Upper lobe of left lung (tissue), 6 donors: Measurements from ENCODE around the gene VDR. TPM values are rescaled to one million over a fixed set of nuclear protein-coding genes. Genes with fewer than 3 reads are reported as not detected.
A peak's percentile ranks its signal among the peaks of the same experiment; 100 is the strongest.

Experiments
- ATAC-seq, 2 donors: fragments of 200-7000 bp; cut with Tn5 transposase; one replicate each; pipeline ENCODE4 v1.9.1; 2022; ENCODE audit warnings: mild to moderate bottlenecking in 2 of 2, moderate library complexity in 2 of 2; ENCODE audit not compliant: low FRiP score in 2 of 2
- DNase-seq, 2 donors: peaks; one replicate each; pipeline ENCODE4 v3.0.0-alpha.2; 2019 to 2020
- H3K27ac ChIP-seq, 4 donors: fragments of 200-600 bp; sonication (generic); one replicate each; pipeline ENCODE4 v1.5.1; 2016 to 2019
- H3K27me3 ChIP-seq, 4 donors: fragments of 200-600 bp; sonication (generic); one replicate each; pipeline ENCODE4 v1.5.1; 2017 to 2019
- H3K36me3 ChIP-seq, 4 donors: fragments of 200-600 bp; sonication (generic); one replicate each; pipeline ENCODE4 v1.5.1; 2016 to 2019
- H3K4me1 ChIP-seq, 4 donors: fragments of 200-600 bp; sonication (generic); one replicate each; pipeline ENCODE4 v1.5.1; 2018 to 2019
- H3K4me3 ChIP-seq, 4 donors: fragments of 200-600 bp; sonication (generic); one replicate each; pipeline ENCODE4 v1.5.1; 2017 to 2019; ENCODE audit warnings: mild to moderate bottlenecking in 2 of 4, moderate library complexity in 1 of 4
- H3K9me3 ChIP-seq, 4 donors: fragments of 200-600 bp; sonication (generic); one replicate each; pipeline ENCODE4 v1.5.1; 2018 to 2019
- CTCF ChIP-seq, 6 experiments: fragments of 450-650 bp in 4 of 6; fragments of 200-600 bp in 2 of 6; sonication (generic) in 2 of 6; IDR thresholded peaks; one replicate each; pipeline ENCODE4 v1.5.1; 2016 to 2019; ENCODE audit warnings: antibody characterized with exemption in 6 of 6
- EP300 ChIP-seq, 4 donors: sonication (generic); formaldehyde crosslinking; IDR thresholded peaks; one replicate each; pipeline ENCODE4 v1.5.1; 2017; ENCODE audit warnings: antibody characterized with exemption in 4 of 4, control low read depth in 2 of 4
- POLR2A ChIP-seq, 4 donors: fragments of 450-650 bp; IDR thresholded peaks; one replicate each; pipeline ENCODE4 v1.5.1; 2016 to 2017; ENCODE audit warnings: antibody characterized with exemption in 4 of 4, mild to moderate bottlenecking in 2 of 4
- POLR2AphosphoS5 ChIP-seq, 2 donors: sonication (generic); formaldehyde crosslinking; IDR thresholded peaks; one replicate each; pipeline ENCODE4 v1.5.1; 2017; ENCODE audit warnings: antibody characterized with exemption in 2 of 2
- WGBS, 2 donors: methylation state at CpG; one replicate each; pipeline ENCODE4 v1.1.5; 2017 to 2018; 5-methylcytosine and 5-hydroxymethylcytosine counted together
- total RNA-seq, 6 donors: library from RNA; depleted of rRNA in 4 of 6; stranded (reverse); fragments of >200 nt in 4 of 6; gene quantifications; one replicate each; pipeline versions ENCODE4 v1.1.0 to v1.2.1, GENCODE V29; 2016 to 2021
- donor health status: DM: no; HTN: no; CAD: no; lungs with moderate emphysema.
- donor health status: DM: no; HTN: yes; CAD: no; lungs with severe emphysema.

Gene VDR
- total RNA-seq, 6 donors from 2014 or later = 23.0 to 41.1 (median 27.5) TPM

DNA sequence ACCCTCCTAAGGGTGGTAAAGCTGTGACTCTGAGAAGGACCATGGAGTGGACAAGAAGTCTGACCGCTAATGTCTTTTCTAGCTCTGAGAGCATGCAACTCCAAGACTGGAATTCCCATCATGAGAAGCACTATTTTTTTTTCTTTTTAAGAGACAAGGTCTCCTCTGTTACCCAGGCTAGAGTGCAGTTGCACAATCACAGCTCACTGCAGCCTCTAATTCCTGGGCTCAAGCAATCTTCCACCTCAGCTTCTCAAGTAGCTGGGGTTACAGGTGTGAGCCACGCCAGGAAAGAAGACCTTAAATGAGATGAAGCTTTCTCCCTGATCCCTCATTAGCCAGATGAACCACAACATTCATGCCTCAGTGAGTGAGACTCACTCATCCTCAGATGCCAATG, 19.2 kb downstream of the VDR start:
- H3K4me3 ChIP-seq = no peak overlapping the region
- H3K4me1 ChIP-seq = peaks cover 15 to 48% (median 33%) of the 10 kb centered on the region in 4 donors
- ATAC-seq (no peak), DNase-seq (peak in 1 of 2 donors; percentile 77)
- TF ChIP-seq POLR2AphosphoS5 (IDR thresholded peaks at IDR 0.05) (no peak), CTCF (IDR thresholded peaks at IDR 0.05) (no peak), POLR2A (IDR thresholded peaks at IDR 0.05) (no peak), EP300 (IDR thresholded peaks at IDR 0.05) (no peak)
- no peaks in the 10 kb centered on the region for H3K27me3 ChIP-seq
- 49 to 63% methylated on average over 2 of the region's 2 CpGs for WGBS, 2 donors
- no peaks in the 10 kb centered on the region for H3K36me3 ChIP-seq
- no peak overlapping the region for H3K27ac ChIP-seq
- H3K9me3 ChIP-seq = no peaks in the 10 kb centered on the region

GRCh38 chr12:47885012-47885501, 19.7 kb downstream of the VDR start:
- DNase-seq = no peak
- peaks cover 15 to 48% (median 33%) of the 10 kb centered on the region in 4 donors for H3K4me1 ChIP-seq
- 78 to 86% methylated on average over 10 of the region's 10 CpGs for WGBS, 2 donors
- H3K27ac ChIP-seq = no peak overlapping the region
- TF ChIP-seq POLR2AphosphoS5 (IDR thresholded peaks at IDR 0.05) = no peak
- H3K27me3 ChIP-seq = no peaks in the 10 kb centered on the region
- no peaks in the 10 kb centered on the region for H3K36me3 ChIP-seq
- no peaks in the 10 kb centered on the region for H3K9me3 ChIP-seq
- no peak for ATAC-seq
- H3K4me3 ChIP-seq = no peak overlapping the region

- DNase-seq = no peak
Observed at GRCh38 chr12:47884501-47884900, 20.3 kb downstream of the VDR start.

DNA sequence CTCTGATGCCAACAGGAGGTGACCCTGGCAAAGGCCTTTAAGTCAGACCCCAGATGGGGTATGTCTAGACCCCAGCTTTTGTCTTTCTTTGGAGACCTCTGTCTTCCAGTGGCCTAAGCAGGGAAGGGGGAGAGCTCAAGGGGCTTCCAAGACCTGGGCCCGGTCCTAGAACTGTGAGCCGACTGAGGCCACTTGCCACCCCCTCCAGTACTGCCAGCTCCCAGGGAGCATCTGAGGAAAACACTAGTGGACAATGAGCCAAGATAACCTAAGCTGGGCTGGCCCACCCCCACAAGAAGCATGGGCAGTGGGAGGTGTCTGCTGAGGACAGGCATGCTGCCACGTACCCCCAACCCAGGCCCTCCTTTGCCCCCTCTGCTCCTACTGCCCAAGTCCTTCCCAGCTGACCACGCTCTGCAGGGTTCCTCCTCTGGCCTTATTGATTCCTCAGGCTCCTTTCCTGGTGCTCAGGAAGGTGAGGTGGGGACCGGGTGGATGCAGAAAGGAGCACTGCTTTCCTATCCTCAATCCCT, 21.1 kb downstream of the VDR start:
- Histone ChIP-seq H3K4me3 (no peak overlapping the region), H3K27me3 (no peaks in the 10 kb centered on the region), H3K27ac (peak overlapping the region in 2 of 4 donors; percentile 42 to 63), H3K9me3 (no peaks in the 10 kb centered on the region), H3K36me3 (peaks cover 0 to 1% (median under 1%) of the 10 kb centered on the region in 4 donors), H3K4me1 (peaks cover 15 to 48% (median 33%) of the 10 kb centered on the region in 4 donors)
- ATAC-seq (no peak), DNase-seq (no peak)
- WGBS, 2 donors = 95 to 99% methylated on average over 3 to 5 of the region's 5 CpGs
- TF ChIP-seq EP300 (IDR thresholded peaks at IDR 0.05) (no peak), CTCF (IDR thresholded peaks at IDR 0.05) (no peak), POLR2AphosphoS5 (IDR thresholded peaks at IDR 0.05) (no peak), POLR2A (IDR thresholded peaks at IDR 0.05) (no peak)

More at GRCh38 chr12:47884501-47884900, 20.3 kb downstream of the VDR start:
- peaks cover 15 to 48% (median 33%) of the 10 kb centered on the region in 4 donors for H3K4me1 ChIP-seq
- H3K36me3 ChIP-seq = no peaks in the 10 kb centered on the region
- no peak for ATAC-seq
- 67% methylated on average over 2 to 3 of the region's 3 CpGs for WGBS, 2 donors
- H3K27me3 ChIP-seq = no peaks in the 10 kb centered on the region
- no peak for TF ChIP-seq CTCF (IDR thresholded peaks at IDR 0.05)
- TF ChIP-seq POLR2A (IDR thresholded peaks at IDR 0.05) = no peak
- no peak for TF ChIP-seq POLR2AphosphoS5 (IDR thresholded peaks at IDR 0.05)
- TF ChIP-seq EP300 (IDR thresholded peaks at IDR 0.05) = no peak
- H3K9me3 ChIP-seq = no peaks in the 10 kb centered on the region
- no peak overlapping the region for H3K27ac ChIP-seq
- no peak overlapping the region for H3K4me3 ChIP-seq

DNA sequence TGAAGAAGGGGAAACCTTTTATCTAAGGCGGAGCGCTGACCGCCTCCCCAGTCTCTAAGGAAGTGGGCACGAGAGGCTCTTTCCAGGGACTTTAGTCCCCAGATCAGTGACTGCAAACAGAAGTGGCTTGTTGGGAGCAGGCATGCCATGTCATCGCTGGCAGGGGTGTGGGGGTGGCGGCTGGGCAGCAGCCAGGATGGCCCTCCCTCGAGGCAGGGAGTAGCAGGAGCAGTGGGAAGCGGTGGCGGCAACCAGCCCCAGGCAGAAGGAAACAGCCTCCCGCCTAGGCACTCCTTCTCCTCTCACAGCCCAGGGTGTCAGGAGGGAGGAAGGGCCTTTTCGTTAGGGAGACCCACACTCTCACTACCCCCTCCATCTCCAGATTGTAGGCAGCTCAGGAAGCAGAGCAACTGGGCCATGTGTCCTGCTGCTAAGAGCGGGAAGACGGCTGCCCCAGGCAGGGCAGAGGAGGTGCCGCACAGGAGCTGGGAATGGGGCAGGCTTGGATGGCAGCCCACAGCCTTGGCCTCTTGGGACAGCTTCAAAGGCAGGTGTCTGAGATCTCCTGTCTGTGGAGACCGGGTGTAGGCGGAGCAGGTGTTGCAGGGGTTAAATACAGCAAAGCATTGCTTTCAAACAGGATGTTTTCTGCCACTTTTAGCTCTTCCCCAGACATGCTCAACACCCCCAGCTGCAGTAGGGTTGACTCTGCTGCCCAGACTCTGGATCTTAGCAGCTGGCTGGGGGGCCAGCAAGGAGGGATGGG, 21.8 kb downstream of the VDR start:
- Histone ChIP-seq H3K9me3 (no peaks in the 10 kb centered on the region), H3K4me1 (peaks cover 15 to 42% (median 33%) of the 10 kb centered on the region in 4 donors), H3K27me3 (no peaks in the 10 kb centered on the region), H3K27ac (peak overlapping the region in 2 of 4 donors; percentile 42 to 63), H3K4me3 (peak overlapping the region in 2 of 4 donors; percentile 3 to 9), H3K36me3 (peaks cover 2 to 8% (median 3%) of the 10 kb centered on the region in 4 donors)
- WGBS, 2 donors = 40 to 57% methylated on average over 12 to 16 of the region's 16 CpGs
- DNase-seq (peak; percentile 84 to 88), ATAC-seq (peak; percentile 44 to 47)
- TF ChIP-seq CTCF (IDR thresholded peaks at IDR 0.05) (no peak), POLR2AphosphoS5 (IDR thresholded peaks at IDR 0.05) (peak in 1 of 2 donors; percentile 22), POLR2A (IDR thresholded peaks at IDR 0.05) (peak in 1 of 4 donors; percentile 10), EP300 (IDR thresholded peaks at IDR 0.05) (no peak)
